GM18951 (cell line): ENCODE results near the gene SGK1.
"Not testable (repeated sequence)": the region's sequence is repeated elsewhere in the genome, so short reads cannot be mapped to it uniquely, and the experiment has no call there.

Experiments used
- POLR2A ChIP-seq: IDR thresholded peaks from 4 replicates; pipeline ENCODE4 v1.6.1; 2011; ENCODE audit warnings: mild to moderate bottlenecking; ENCODE audit not compliant: insufficient read length, insufficient read depth; ENCODE audit errors: extremely low read depth
- in situ Hi-C: fragments of 300-500 bp; cut with MboI; formaldehyde crosslinking; loops from one replicate; pipeline ENCODE4 v1.12.0; 2022; ENCODE audit warnings: low sequenced_read_pairs, mixed read lengths, inconsistent platforms; ENCODE audit not compliant: unreplicated experiment

The SGK1 gene

GRCh38 chr6:134281388-134281787, 36.5 kb downstream of the SGK1 start:
- in situ Hi-C loops: no loop called here
- TF ChIP-seq POLR2A: no peak

- TF ChIP-seq POLR2A: no peak
- in situ Hi-C loops: no loop called here
Observed at GRCh38 chr6:134278000-134278399, 39.9 kb downstream of the SGK1 start.

- in situ Hi-C loops: not testable (repeated sequence)
Observed at GRCh38 chr6:134276891-134277377, 41.0 kb downstream of the SGK1 start.

DNA sequence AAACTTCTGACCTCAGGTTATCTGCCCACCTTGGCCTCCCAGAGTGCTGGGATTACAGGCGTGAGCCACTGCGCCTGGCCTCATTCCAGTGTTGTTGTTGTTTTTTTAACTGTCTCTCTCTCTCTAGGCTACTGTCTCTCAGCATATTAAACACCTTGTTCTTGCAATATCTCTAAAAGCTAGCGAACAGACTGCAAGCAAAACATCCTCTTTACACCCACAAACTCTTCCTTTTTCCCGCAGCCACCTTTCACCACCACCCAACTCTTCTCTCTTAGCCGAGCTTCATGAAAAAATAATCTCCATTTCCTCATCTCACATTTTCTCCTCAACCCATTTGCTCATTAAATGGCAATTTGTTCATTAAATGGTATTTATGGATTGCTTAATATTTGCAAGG, 45.5 kb downstream of the SGK1 start:
- no peak for TF ChIP-seq POLR2A
- in situ Hi-C loops: no loop called here

- in situ Hi-C loops: no loop called here
- no peak for TF ChIP-seq POLR2A
Observed at GRCh38 chr6:134267917-134268361, 50.0 kb downstream of the SGK1 start.

- in situ Hi-C loops: no loop called here
- no peak for TF ChIP-seq POLR2A
Observed at GRCh38 chr6:134266776-134267175, 51.1 kb downstream of the SGK1 start.

DNA sequence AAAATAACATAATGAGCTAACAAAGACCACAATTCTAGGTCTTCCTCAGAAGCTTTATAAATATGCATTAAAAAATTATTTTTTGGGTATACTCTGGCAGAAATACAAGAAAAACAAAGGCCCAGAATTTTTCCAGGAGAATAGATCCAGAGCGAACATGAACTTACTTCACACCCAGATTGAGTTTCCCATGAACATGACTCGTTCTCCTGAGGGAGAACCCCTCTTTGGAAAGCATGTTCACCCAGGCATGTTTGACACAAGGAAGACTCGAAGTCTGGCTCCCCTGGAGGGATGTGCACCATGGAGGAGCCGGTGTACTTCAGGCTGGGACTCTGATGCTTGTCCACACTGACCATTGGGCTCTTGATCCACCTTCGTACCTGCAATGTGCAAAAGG, 56.1 kb downstream of the SGK1 start:
- in situ Hi-C loops: no loop called here
- no peak for TF ChIP-seq POLR2A

DNA sequence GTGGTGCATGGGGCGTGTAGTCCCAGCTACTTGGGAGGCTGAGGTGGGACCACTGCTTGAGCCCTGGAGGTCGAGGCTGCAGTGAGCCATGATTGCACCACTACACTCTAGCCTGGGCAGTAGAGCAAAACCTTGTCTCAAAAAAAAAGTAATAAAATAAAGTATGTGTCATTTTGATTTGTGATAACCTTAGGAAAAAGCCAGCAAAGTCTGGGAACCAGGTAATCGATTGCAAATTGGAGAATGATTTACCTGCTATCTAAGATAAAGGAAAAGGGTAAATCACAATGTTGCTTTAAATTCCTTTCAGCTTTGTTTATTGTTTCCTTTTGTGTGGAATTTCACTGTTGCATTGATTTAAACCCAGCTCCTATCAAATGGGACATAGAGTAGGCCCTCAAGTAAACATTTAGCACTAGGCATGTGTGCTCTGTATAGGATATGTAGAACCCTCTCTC, 59.0 kb downstream of the SGK1 start:
- no peak for TF ChIP-seq POLR2A
- in situ Hi-C loops: no loop called here

GRCh38 chr6:134257516-134257915, 60.4 kb downstream of the SGK1 start:
- in situ Hi-C loops: no loop called here
- no peak for TF ChIP-seq POLR2A

DNA sequence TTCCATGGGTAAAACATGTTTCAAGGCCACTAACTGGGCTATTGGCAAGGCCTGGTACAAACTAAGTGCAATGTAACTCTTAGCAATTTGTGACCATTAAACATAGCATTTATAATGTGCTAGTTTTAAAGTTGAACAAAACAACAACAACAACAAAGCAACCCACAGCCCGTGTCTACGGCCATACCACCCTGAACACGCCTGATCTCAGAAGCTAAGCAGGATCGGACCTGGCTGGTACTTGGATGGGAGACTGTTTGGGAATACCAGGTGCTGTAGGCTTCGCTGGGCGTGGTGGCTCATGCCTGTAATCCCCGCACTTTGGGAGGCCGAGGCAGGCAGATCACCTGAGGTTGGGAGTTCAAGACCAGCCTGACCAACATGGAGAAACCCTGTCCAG, 61.0 kb downstream of the SGK1 start:
- TF ChIP-seq POLR2A: no peak
- in situ Hi-C loops: no loop called here

GRCh38 chr6:134255280-134255679, 62.6 kb downstream of the SGK1 start:
- in situ Hi-C loops: not testable (repeated sequence)

DNA sequence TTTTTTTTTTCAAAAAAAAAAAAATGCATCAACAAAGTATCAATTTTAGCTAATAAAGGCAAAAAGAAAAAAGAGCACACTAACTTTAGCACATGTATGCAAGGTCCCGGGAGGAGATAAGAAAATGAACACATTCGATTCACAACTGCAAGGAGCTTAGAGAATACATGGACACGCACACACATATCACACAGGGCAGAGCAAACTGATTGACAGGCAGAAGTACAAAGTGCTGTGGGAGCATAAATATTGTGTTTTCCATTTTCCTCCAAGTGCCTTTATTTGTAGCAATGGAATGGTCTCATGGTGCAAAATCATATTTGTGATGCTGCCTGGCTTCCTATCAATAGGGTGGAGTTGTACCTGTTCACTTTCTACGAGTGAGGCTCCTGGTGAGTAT, 63.8 kb downstream of the SGK1 start:
- TF ChIP-seq POLR2A: no peak
- in situ Hi-C loops: no loop called here

DNA sequence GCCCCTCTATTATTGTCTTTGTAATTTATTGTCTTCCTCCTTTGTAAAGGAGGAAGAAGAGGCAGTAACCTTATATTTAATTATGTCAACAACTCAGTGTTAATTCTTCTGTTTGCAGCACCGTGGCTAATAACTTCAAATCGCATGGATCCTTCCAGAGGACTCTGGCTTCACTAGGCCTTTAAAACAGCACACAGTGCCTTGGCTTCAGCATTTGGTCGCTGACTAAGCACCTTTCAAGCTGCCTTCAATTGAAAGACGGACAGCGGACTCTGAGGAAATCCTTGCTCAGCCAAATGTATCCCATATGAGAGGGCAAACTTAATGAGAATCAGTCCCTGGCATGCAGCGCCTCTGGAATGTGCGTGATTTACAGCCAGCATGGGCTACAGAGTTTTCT, 64.2 kb downstream of the SGK1 start:
- no peak for TF ChIP-seq POLR2A
- in situ Hi-C loops: no loop called here

DNA sequence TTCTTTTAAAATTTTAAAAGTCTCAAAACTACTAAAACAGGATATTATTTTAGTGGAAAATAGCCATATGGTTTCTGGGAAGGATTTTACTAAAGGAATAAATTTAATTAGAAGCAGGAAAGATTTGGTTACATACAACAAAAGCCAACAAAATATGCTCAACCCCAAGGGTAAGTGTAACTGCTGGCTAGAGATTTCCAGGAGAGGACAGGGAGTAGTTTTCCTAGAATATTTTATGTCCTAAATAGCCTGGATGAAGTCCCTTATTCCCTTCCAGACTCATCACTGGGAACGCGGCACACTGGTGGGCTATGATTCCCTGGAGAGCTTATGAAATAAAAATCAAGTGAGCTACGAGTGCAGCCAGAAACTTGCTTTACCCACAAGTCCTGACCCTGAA, 66.6 kb downstream of the SGK1 start:
- no peak for TF ChIP-seq POLR2A
- in situ Hi-C loops: no loop called here

DNA sequence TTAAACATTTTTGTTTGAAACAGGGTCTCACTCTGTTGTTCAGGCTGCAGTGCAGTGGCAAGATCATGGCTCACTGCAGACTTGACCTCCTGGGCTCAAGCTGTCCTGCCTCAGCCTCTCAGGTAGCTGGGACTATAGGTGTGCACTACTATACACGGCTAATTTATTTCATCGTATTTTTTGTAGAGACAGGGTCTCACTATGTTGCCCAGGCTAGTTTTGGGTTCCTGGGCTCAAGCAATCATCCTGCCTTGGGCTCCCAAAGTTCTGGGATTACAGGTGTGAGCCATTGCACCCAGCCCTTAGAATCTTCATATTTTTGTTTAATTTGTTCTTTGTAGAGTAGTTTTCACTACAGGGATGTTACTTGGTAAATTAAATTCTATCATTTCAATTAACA, 67.1 kb downstream of the SGK1 start:
- in situ Hi-C loops: no loop called here
- no peak for TF ChIP-seq POLR2A
